ENCODE results near the gene CCDC167. TPM values are rescaled to one million over a fixed set of nuclear protein-coding genes. Genes with fewer than 3 reads are reported as not detected.

Gene CCDC167
- total RNA-seq, 2 donors from 2014 or later, result 7.6 to 10.9 TPM

- DNase-seq, result no peak
- Histone ChIP-seq H3K9me3 (no peaks in the 10 kb centered on the region), H3K36me3 (replicated peaks in 1 of 2; ENCODE audit: insufficient read depth in 1 of 2, low read depth in 2 of 2) (no peaks in the 10 kb centered on the region), H3K4me1 (peaks cover 9% of the 10 kb centered on the region), H3K27me3 (no peaks in the 10 kb centered on the region), H3K4me3 (no peak overlapping the region), H3K27ac (no peak overlapping the region)
- intact Hi-C loops (cut with DNase I), result no loop called here
- ATAC-seq, result no peak
- WGBS, 2 donors, result 83 to 86% methylated on average over 13 of the region's 13 CpGs
- TF ChIP-seq POLR2A (IDR thresholded peaks at IDR 0.05), result no peak
- no peak for TF ChIP-seq CTCF (IDR thresholded peaks at IDR 0.05)
Observed at GRCh38 chr6:37496951-37497885, 2.5 kb downstream of the CCDC167 start.

GRCh38 chr6:37495244-37495934 lies 4.3 kb downstream of the CCDC167 start:
- no peaks in the 10 kb centered on the region for H3K9me3 ChIP-seq
- TF ChIP-seq CTCF (IDR thresholded peaks at IDR 0.05), result no peak
- no peak for TF ChIP-seq POLR2A (IDR thresholded peaks at IDR 0.05)
- no peaks in the 10 kb centered on the region for H3K27me3 ChIP-seq
- H3K36me3 ChIP-seq (replicated peaks in 1 of 2; ENCODE audit: insufficient read depth in 1 of 2, low read depth in 2 of 2), result no peaks in the 10 kb centered on the region
- intact Hi-C loops (cut with DNase I), result no loop called here
- H3K4me3 ChIP-seq, result no peak overlapping the region
- no peak for DNase-seq
- H3K27ac ChIP-seq, result no peak overlapping the region
- 81 to 89% methylated on average over 4 of the region's 4 CpGs for WGBS, 2 donors
- ATAC-seq, result no peak
- H3K4me1 ChIP-seq, result peaks cover 9% of the 10 kb centered on the region

- intact Hi-C loops (cut with DNase I), result no loop called here
- H3K4me3 ChIP-seq, result no peak overlapping the region
- no peaks in the 10 kb centered on the region for H3K27me3 ChIP-seq
- no peak for ATAC-seq
- no peaks in the 10 kb centered on the region for H3K36me3 ChIP-seq (replicated peaks in 1 of 2; ENCODE audit: insufficient read depth in 1 of 2, low read depth in 2 of 2)
- H3K4me1 ChIP-seq, result peaks cover under 1% of the 10 kb centered on the region
- 73 to 80% methylated on average over 7 to 9 of the region's 9 CpGs for WGBS, 2 donors
- DNase-seq, result no peak
- H3K9me3 ChIP-seq, result no peaks in the 10 kb centered on the region
- no peak overlapping the region for H3K27ac ChIP-seq
- no peak for TF ChIP-seq POLR2A (IDR thresholded peaks at IDR 0.05)
- TF ChIP-seq CTCF (IDR thresholded peaks at IDR 0.05), result no peak
Observed at GRCh38 chr6:37493661-37493995, 6.1 kb downstream of the CCDC167 start.

- Histone ChIP-seq H3K27me3 (no peaks in the 10 kb centered on the region), H3K27ac (no peak overlapping the region), H3K9me3 (no peaks in the 10 kb centered on the region), H3K4me3 (no peak overlapping the region), H3K4me1 (no peaks in the 10 kb centered on the region), H3K36me3 (replicated peaks in 1 of 2; ENCODE audit: insufficient read depth in 1 of 2, low read depth in 2 of 2) (no peaks in the 10 kb centered on the region)
- peak in 3 of 4 donors; percentile 27 to 52 (median 46) for DNase-seq
- intact Hi-C loops (cut with DNase I), result no loop called here
- WGBS, 2 donors, result 70 to 88% methylated on average over 25 to 38 of the region's 38 CpGs
- no peak for ATAC-seq
- TF ChIP-seq CTCF (IDR thresholded peaks at IDR 0.05), result no peak
- TF ChIP-seq POLR2A (IDR thresholded peaks at IDR 0.05), result no peak
Observed at GRCh38 chr6:37492991-37493660, 6.6 kb downstream of the CCDC167 start.
